LNCaP clone FGC (cell line): ENCODE measurements around the gene ZNF618.
"Not testable (repeated sequence)": the region's sequence is repeated elsewhere in the genome, so short reads cannot be mapped to it uniquely, and the experiment has no call there.

Experiments
- DNase-seq: peaks from one replicate; pipeline ENCODE4 v3.0.0-alpha.2; 2011; ENCODE audit warnings: low read depth
- H3K4me3 ChIP-seq: 2 replicates; pipeline ENCODE4 v1.5.1; 2011; ENCODE audit warnings: mild to moderate bottlenecking, low read depth, low read length, control low read depth
- TF ChIP-seq, protein P1 (sequence below): IDR thresholded peaks from 2 replicates; pipeline ENCODE4 v1.5.1; 2012; ENCODE audit warnings: mild to moderate bottlenecking; ENCODE audit not compliant: control insufficient read depth, insufficient read depth; ENCODE audit errors: extremely low read depth

The ZNF618 gene

DNA sequence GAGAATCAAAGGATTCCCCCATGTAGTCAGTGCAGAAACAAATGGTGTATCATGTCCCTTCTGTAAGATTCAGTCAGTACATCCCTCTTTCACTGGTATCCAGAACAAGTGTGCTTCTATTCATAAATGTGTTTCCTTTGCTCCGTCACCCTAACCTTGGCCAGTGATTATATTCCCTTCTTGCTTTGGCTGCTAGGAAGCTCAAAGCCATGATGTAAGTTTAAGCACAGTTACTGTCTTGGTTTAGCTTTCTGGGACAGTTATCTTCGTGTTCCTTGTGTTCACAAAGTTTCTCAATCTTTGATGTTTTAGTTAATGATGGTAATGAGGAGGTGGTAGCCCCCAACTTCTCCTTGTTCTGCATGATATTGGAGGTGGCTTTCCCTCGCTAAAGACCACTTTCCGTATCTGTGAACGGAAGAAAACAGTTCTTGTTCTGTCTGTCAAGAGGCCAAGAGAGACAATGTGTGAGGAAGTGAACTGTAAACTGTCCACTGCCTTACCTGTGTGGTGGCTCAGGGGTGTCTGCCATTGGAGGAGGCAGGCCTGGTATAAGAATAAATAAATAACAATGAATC is 204.2 kb downstream of the ZNF618 start:
- TF ChIP-seq, protein P1, sequence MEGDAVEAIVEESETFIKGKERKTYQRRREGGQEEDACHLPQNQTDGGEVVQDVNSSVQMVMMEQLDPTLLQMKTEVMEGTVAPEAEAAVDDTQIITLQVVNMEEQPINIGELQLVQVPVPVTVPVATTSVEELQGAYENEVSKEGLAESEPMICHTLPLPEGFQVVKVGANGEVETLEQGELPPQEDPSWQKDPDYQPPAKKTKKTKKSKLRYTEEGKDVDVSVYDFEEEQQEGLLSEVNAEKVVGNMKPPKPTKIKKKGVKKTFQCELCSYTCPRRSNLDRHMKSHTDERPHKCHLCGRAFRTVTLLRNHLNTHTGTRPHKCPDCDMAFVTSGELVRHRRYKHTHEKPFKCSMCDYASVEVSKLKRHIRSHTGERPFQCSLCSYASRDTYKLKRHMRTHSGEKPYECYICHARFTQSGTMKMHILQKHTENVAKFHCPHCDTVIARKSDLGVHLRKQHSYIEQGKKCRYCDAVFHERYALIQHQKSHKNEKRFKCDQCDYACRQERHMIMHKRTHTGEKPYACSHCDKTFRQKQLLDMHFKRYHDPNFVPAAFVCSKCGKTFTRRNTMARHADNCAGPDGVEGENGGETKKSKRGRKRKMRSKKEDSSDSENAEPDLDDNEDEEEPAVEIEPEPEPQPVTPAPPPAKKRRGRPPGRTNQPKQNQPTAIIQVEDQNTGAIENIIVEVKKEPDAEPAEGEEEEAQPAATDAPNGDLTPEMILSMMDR, result no peak
- no peak for DNase-seq
- no peak overlapping the region for H3K4me3 ChIP-seq

DNA sequence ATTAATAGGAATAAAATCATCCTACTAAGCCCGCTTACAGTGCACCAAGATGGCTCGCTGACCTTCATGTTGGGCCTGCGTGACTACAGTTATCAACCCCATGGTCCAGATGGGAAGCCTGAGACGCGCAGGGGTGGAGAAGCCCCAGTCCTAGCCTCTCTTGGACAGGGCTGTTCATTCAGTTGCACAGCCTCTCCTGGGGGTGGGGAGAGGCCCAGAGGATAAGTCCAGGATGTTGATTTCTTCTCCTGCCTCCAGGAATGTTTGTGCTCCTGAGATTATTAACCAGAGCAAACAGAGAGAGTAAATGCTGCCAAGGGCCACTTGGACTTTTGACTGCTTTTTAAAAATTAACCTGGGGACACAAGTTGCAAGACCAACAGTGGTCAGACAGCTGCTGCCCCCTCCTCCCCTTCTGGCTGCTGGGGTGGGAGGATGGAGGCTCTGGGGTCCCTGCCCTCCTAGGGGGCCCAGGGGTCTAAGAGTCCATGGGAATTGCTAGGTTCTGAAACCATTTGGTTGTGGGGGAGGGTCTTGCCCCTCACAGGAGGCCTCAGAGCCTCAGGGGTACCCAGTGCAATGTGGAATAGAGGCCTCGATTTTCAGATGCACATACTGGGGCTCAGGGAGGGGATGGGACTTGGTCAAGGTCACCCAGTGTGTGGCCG is 204.8 kb downstream of the ZNF618 start:
- no peak overlapping the region for H3K4me3 ChIP-seq
- peak; percentile 84 for DNase-seq
- TF ChIP-seq, protein P1, result no peak

DNA sequence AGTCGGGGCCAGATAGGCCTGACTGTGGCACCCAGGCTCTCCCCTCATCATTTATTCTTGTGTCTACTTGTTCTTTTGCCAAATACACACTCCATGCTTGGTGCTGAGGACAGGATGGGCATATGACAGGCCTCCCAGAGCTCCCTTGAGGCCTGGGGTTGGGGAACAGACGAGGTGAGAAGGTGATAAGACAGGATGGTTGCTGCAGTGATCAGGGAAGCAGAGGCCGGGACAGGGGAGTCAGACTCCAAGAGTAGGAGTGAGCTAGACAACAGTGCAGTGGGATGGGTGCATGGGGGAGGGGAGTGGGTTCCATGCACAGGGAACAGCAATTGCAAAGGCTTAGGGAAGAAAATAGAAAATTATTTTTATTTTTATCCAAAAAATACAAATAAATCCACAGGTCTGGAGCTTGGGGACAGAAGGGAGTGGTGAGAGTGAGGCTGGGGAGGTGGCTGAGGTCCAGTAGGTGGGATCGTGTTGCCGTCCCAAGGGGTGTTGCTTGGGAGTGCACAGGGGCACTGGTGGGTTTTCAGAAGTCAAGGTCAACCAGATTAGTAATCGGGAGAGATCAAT is 205.4 kb downstream of the ZNF618 start:
- TF ChIP-seq, protein P1, result no peak
- no peak overlapping the region for H3K4me3 ChIP-seq
- no peak for DNase-seq

DNA sequence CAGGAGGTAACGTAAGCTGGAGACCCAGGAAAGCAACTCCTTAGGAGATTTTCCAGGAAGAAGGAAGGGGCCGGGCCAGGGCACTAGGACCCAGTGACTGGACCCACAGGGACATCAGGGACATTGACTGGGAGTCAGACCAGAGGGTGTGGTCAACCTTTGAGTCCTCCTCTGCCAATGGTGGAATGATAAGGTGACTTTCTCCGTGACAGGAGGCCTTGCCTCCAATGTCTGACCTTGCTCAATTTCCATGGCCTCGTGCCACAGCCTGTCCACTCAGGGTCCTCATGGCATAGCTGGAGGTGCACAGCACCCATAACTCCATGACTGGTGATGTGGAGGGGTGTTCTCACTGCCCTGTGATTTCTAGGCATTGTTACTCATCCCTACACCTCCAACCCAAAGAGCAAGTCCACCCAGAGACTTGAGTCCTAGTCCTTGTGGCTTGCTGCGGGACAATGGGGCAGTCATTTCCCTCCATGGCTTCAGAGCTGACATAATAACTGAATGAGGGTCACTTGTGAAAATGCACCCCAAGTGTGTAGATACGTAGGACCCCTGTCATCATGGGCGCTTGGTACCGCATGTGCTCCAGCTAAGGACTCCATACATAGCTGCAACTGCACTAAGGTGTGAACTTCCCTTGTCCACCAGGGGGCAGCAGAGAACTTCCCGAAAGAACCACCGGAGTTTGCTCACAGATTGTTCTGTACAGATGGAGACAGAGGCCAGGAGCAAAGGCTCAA is 206.1 kb downstream of the ZNF618 start:
- DNase-seq, result peak; percentile 74
- H3K4me3 ChIP-seq, result no peak overlapping the region
- TF ChIP-seq, protein P1, result peak; percentile 85

DNA sequence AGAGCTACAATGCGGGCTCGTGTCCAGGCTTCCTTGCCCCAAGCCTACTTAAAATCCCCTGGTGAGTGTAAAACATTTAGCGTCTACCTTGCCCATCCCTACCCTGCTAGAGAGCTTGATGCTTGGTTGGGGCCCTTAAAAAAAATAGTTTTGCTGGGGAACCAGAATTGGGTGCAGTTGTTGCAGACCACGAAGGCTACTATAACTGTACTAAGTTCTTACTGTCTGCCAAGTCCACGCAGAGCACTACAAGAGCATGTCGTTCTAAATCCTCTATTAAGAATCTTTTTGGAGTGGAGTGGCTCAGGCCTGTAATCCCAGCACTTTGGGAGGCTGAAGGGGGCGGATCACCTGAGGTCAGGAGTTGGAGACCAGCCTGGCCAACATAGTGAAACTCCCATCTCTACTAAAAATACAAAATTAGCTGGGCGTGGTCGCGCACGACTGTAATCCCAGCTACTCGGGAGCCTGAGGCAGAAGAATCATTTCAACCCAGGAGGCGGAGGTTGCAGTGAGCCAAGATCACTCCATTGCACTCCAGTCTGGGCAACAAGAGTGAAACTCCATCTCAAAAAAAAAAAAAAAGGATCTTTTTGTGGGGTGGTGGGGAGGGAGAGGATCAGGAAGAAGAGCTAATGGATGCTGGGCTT is 206.8 kb downstream of the ZNF618 start:
- DNase-seq, result not testable (repeated sequence)

DNA sequence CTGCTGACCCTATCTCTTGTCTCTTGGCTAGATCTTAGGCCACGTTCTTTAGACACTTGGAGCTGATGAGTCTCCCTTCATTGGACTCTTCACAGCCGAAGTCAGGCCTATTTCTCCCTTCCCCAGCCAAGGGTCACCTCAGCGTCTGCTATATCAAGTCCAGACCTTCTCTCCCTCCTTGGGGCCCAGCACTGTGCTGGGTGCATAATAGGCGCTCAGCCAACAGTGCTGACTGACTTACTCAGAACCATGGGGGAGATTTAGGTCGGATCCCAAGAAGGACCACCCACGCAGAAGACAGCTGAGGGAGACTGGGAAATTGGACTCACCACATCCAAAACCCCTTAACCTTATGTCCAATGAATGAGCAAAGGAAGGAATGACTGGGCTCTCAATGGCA is 207.6 kb downstream of the ZNF618 start:
- TF ChIP-seq, protein P1, result no peak

More for the DNA sequence above, 206.8 kb downstream of the ZNF618 start:
- H3K4me3 ChIP-seq, result not testable (repeated sequence)

More for the DNA sequence above, 207.6 kb downstream of the ZNF618 start:
- no peak for DNase-seq
- H3K4me3 ChIP-seq, result no peak overlapping the region
